GM19099 (cell line): ENCODE measurements around the gene DGKB.

Experiments used
- POLR2A ChIP-seq: IDR thresholded peaks from 3 replicates; pipeline ENCODE4 v1.6.1; 2011; ENCODE audit warnings: low read depth; ENCODE audit not compliant: insufficient read length; ENCODE audit errors: extremely low read depth

The DGKB gene

DNA sequence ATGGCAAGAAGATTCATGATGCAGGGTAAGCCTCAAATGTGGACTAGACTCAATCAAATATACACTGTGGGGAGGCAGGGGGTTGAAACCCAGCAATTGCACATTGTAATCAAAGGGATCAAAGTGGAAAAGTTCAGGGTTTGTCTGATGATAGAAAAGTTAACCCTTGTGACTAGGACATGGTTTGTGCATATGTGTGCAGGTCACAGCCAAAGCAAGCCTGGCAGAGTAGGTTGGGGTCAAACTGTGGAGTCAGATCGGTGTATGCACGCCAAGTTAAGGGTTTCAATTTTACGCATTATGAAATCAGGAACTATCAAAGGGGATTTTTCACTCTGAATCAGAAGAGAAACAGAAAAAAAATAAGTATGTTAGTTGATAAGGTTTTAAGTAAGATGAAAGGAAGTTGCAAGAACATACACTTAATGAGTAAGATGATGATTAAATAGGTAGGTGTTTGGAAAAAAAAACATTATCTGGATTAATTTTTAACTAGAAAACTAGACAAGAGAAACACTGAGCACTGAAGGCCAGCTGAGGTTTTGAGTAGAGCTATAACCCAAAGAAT is 188.3 kb downstream of the DGKB start:
- TF ChIP-seq POLR2A: no peak

DNA sequence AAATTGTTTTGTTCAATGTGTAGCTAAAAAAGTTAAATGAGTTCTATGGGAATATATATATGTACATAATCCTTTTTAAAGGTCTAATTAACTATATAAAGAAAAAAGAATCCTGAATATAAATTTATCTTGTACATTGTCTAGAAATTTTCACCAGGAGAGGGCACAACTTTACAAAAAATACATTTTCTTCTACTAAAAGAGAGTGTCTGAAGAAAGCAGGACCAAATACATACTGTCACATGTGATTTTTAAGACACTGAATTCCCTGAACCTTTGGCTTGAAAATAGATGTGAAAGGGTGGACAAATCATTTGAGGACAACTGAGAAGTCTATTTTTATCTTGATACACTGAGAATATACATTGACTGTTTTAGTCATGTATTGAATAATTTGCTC is 204.3 kb downstream of the DGKB start:
- no peak for TF ChIP-seq POLR2A

DNA sequence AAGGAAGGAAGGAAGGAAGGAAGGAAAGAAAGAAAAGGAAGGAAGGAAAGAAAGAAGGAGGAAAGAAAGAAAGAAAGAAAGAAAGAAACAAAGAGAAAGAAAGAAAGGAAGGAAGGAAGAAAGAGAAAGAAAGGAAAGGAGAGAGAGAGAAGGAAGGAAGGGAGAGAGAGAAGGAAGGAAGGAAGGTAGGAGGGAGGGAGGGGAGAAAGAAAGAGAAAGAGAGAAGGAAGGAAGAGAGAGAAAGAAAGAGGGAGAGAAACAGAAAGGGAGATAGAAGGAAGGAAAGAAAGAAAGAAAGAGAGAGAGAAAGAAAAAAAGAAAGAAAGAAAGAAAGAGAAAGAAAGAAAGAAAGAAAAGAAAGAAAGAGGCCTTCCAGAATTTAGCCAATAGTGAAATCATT is 204.9 kb downstream of the DGKB start:
- no peak for TF ChIP-seq POLR2A

DNA sequence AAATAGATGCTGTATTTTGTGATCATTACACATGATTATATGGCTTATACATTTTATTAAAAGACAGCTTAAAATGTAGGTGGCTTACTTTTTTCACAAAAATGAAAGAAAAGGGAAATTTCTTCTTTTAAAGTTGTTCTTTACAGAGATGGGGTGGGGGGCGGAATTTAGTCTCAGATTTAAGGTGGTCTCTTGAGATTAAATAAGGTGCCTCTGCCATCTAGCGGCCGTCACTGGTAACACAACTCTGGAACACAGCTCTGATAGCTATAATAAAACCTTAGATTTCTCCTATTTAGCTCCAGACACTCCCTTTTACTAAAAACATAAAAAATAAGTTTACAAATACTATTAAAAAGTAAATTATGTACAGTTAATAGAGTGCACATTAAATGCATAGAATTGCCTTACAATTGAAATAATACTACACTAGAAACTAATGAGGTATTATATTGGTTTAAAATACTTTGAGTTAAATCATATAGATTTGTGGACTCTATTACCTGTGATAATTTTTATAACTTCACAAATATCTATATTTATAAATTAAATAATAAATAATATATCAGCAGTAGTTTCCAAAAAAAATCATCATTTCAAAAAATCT is 210.9 kb downstream of the DGKB start:
- no peak for TF ChIP-seq POLR2A

DNA sequence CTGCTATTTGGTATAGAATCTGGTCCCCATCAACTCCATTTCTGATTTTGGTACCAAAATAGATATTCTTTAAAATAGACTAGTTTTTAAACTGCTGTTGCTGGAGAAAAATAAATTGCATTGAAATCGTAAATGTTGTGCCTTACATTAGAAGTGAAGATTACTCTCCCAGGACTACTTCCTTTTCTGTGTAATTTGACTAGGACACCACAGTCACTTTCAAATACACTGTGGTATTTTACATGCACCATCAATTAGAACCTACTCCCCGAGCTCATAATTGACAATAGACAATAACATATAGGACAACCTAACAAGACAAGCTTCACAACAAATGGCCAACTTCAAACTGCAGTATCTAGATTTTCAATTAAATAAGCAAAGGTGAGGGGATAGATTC is 211.5 kb downstream of the DGKB start:
- TF ChIP-seq POLR2A: no peak

DNA sequence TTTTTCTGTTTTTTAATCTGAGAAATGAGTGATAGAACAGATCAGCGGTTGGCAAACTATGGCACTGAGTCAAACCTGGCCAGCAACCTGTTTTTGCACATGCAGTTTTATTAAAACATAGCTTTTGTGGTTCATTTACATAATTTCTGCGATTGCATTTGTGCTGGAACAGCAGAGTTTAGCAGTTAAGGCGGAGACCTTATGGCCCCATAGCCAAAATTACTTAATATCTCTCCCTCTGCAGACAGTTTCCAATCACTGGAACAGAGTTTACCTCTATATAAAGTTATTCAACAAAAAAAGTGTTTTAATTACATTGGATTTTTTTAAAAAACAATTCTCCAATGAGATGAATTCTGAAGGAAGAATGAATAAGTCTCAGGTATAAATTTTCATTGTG is 212.1 kb downstream of the DGKB start:
- TF ChIP-seq POLR2A: no peak

DNA sequence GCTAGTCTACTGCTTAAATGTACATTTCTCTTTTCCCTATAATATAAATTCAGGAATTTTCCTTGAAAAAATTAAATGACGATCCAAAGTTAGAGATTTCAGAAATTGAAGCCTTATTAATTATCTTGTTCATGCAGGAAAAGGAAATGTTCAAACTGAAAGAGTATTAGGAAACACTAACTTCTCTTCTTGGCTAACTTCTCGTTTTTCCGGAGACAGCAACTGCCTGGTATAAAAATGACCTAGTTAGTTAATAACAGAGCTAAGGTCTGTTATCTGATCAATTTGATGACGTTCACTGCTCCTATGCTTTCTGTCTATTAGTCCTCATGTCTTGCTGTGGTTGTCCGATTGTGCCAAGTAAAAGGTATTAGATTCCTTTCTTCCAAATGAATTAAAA is 212.5 kb downstream of the DGKB start:
- TF ChIP-seq POLR2A: no peak

DNA sequence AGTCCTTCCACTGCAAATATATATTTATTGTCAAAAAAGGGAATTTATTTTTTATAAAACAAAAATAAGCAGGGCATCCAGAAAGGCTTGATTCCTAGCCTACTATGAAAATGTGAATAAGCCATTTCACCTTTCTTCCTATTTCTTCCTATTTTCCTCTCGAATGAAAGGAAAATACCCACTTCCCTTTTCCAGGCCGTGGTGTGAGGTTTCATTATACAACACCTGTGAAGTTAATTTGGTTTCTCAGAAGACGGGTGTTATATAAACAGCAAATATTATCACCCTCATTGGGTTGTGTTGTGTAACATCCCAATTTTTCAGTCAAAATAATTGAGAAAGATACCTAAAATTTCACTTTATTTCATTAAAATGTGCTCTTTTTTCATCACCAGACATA is 214.3 kb downstream of the DGKB start:
- no peak for TF ChIP-seq POLR2A

DNA sequence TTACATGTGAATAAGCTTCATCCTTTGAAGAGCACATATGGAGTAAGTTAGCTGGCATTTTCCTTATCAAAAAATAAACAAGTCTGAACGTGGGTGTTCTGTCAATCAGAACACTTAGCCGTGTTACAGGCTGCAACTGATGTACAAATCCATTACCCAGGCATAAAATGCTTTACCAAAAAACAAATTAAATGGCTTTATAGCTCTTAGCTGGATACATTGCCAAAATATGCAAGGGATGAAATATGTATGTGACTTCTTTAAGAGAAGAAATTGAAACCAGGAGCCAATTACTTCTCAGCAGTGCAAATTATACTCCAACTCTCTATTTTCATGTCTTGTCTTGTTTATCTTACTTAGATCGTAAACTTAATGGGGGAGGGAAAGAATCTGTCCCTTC is 214.8 kb downstream of the DGKB start:
- TF ChIP-seq POLR2A: no peak

DNA sequence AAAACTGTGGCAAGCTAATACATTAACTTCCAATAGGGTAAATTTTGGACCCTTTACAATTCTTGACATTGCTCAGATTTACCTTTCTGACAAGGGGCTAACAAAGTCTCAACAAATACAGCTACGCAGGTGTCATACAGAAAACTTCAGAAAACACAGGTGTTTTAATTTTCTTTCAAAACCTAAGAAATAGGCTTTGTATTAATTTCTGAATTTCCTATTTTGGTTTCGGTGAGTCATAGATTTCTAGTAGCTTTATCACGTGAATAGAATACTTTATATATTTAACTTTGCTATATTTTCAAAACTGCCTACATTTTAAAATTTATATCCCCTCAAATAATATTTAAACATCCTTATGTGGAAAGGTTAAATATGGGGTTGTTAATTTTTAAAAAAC is 215.3 kb downstream of the DGKB start:
- TF ChIP-seq POLR2A: no peak

DNA sequence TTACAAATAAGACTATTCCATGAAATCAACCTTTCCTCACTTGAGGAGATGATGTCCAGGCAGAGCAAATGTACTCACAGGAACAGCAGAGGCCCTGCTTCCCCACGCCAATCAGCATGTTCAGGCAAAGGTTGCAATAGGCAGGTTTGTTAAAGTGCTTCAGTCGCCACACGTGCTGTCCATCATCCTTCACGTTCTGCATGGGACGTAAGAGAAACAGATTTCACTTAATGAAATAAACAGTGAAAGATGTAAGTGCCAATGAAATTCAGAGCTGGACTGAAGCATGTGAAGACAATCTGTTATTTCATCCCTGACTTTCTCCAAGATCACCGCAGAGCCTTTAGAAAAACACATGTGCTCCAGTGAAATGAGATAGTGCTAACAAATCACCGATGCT is 217.4 kb downstream of the DGKB start:
- TF ChIP-seq POLR2A: no peak

DNA sequence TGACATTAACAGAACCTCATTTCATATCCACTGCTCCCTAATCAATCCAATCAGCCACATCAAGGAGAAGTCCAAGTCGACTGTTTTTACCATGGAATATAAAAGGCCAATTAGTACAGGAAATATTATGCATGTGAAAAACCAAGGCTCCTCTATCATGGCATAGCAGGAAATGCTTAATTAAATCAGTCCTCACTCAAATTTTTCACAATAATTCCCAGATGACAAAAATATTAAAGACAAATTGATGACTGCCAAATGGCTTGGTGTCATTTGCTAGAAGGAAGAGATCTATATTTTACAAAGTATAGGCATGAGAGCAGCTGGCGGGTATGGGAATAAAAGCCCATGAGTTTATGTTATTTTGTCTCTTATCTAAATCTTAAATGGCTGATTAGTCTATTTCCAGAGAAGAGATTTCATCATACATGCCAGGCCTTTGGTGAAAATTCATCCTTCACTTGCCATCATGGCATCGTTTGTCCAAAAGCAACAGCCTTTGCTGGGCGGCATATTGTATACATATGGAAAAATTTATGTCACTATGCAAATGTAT is 219.6 kb downstream of the DGKB start:
- no peak for TF ChIP-seq POLR2A

DNA sequence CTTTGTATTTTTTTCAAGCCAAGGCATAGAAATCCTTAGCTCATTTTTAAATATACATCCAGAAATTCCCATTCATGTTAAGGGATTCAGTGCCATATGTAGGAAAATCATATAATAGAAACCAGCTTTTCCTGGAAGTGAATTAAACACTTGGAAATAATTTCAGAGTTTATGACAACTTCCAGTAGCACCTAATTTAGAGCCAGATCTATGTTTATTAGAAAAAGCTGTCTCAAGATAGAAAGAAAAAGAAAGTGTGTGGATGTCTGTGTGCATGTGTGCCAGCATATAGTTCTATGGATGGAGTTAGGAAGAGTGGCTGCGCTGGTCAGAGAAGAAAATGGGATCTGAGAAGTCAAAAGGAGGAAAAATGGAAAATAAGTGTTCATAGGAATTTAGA is 225.7 kb downstream of the DGKB start:
- TF ChIP-seq POLR2A: no peak

DNA sequence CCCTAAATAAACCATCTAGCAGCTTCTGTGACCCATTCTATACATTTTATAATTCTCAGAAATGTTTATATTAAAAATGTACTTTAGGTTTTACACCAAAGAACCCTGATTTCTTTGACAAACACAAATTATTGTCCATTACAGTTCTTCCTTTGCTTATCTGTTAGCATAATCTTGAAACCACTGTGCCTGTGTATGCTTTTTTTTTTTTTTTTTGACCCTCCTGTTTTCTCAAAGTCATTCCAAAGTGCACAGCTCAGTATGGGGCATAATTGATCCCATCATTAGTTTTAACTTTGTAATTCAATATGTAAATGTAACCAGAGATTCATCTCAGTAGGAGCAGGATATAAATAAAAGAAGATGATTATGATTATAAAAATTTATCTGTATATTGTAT is 229.3 kb downstream of the DGKB start:
- no peak for TF ChIP-seq POLR2A

DNA sequence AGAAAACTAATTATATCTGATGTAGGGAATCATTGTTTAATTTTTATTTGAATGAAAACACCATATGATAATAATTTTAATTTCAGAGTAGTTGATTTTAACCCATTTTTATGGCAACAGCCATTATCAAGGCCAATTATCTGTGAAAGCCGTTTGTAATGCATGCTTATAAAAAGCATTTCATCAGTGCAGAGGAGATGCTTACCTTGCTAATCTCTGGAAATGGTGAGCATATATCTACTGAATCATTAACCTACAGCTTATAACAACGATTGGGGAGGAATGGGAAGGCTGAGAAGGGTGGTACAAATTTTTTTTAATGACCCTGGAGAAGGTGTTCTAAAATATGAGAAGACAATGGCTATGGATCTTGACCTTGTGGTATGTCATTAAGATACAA is 235.6 kb downstream of the DGKB start:
- no peak for TF ChIP-seq POLR2A

DNA sequence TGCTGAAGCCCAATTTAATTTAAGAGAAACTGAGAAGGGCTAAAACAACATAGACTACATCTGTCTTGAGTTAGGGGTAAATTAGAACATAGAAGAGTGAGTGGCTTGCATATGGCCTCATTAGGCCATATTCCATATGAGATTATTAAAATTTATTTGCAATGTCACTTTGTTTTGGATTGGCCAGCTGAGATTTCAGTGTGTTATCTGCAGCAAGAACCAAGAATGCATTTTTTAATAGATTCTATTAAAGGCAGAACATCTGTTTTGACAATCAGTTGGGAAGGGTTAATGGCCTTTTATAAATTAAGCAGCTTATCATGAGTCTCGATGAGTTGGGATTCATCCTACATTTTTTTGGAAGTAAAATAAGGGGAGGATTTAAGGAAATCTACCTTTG is 236.2 kb downstream of the DGKB start:
- TF ChIP-seq POLR2A: no peak

DNA sequence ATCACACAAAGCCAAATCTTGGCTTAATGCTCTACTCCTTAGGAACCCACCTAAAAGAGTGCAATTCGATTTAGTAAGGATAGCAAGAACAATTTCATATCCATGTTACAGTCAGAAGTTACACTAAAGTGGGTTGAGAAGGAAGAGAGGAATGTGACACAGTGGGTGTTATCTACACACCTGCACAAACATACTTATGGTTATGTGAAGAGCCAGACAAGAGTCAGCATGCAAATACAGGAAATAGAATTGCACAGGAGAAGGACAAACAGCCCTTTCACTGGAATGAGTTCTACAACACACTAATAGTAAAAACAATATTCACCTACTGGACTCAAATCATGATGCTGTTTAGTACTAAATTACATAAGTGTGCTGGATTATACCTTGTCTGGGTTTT is 262.8 kb downstream of the DGKB start:
- TF ChIP-seq POLR2A: no peak
